SK-N-SH treated with all-trans-retinoic acid at 6 μM for 48 hours (cell line): ENCODE results near the gene RAB14.
A peak's percentile ranks its signal among the peaks of the same experiment; 100 is the strongest.

Experiments used
- ATAC-seq: fragments of 200-7000 bp; cut with Tn5 transposase; 3 replicates; pipeline ENCODE4 v1.9.1; 2020; ENCODE audit warnings: mild to moderate bottlenecking, moderate library complexity
- ARNTL ChIP-seq: fragments of 450-650 bp; formaldehyde crosslinking; IDR thresholded peaks from 2 replicates; pipeline ENCODE4 v1.5.0; 2020; ENCODE audit warnings: low read depth, mild to moderate bottlenecking, moderate library complexity, borderline replicate concordance
- BACH2 ChIP-seq: fragments of 250-450 bp; sonication (Bioruptor Pico); IDR thresholded peaks from 2 replicates; pipeline ENCODE4 v1.9.0; 2021; ENCODE audit warnings: mild to moderate bottlenecking, borderline replicate concordance
- CSDC2 ChIP-seq: fragments of 250-450 bp; sonication (Bioruptor Pico); IDR thresholded peaks from 2 replicates; pipeline ENCODE4 v1.5.0; 2020; ENCODE audit warnings: mild to moderate bottlenecking, moderate library complexity
- ESRRG ChIP-seq: fragments of 250-450 bp; sonication (Bioruptor Pico); IDR thresholded peaks from 2 replicates; pipeline ENCODE4 v1.6.1; 2021; ENCODE audit warnings: mild to moderate bottlenecking
- GLIS3 ChIP-seq: fragments of 250-450 bp; sonication (Bioruptor Pico); IDR thresholded peaks from 2 replicates; pipeline ENCODE4 v1.5.0; 2020; ENCODE audit warnings: mild to moderate bottlenecking, moderate library complexity
- OSR1 ChIP-seq: fragments of 250-450 bp; sonication (Bioruptor Pico); IDR thresholded peaks from 2 replicates; pipeline ENCODE4 v1.8.0; 2022; ENCODE audit warnings: moderate library complexity, mild to moderate bottlenecking, inconsistent platforms
- PPARA ChIP-seq: fragments of 250-450 bp; sonication (Bioruptor Pico); IDR thresholded peaks from 2 replicates; pipeline ENCODE4 v1.5.0; 2020; ENCODE audit warnings: mild to moderate bottlenecking, borderline replicate concordance
- RARB ChIP-seq: fragments of 250-450 bp; sonication (Bioruptor Pico); IDR thresholded peaks from 2 replicates; pipeline ENCODE4 v1.8.0; 2021; ENCODE audit warnings: mild to moderate bottlenecking, moderate library complexity
- SNAI2 ChIP-seq: fragments of 250-450 bp; sonication (Bioruptor Pico); IDR thresholded peaks from 2 replicates; pipeline ENCODE4 v1.5.0; 2020; ENCODE audit warnings: mild to moderate bottlenecking, moderate library complexity
- TCF4 ChIP-seq: fragments of 250-450 bp; sonication (Bioruptor Pico); IDR thresholded peaks from 2 replicates; pipeline ENCODE4 v1.8.0; 2021; ENCODE audit warnings: mild to moderate bottlenecking, moderate library complexity, borderline replicate concordance
- TOX ChIP-seq: fragments of 250-450 bp; sonication (Bioruptor Pico); IDR thresholded peaks from 2 replicates; pipeline ENCODE4 v1.8.0; 2021; ENCODE audit warnings: mild to moderate bottlenecking, moderate library complexity, borderline replicate concordance
- ZC3H10 ChIP-seq: fragments of 250-450 bp; sonication (Bioruptor Pico); IDR thresholded peaks from 2 replicates; pipeline ENCODE4 v1.5.1; 2021; ENCODE audit warnings: mild to moderate bottlenecking, moderate library complexity
- ZFP3 ChIP-seq: fragments of 250-450 bp; sonication (Bioruptor Pico); IDR thresholded peaks from 2 replicates; pipeline ENCODE4 v1.5.0; 2020; ENCODE audit warnings: mild to moderate bottlenecking, moderate library complexity
- ZNF565 ChIP-seq: fragments of 450-650 bp; formaldehyde crosslinking; conservative IDR thresholded peaks from 2 replicates; pipeline ENCODE4 v1.5.0; 2020; ENCODE audit warnings: low read depth, mild to moderate bottlenecking, moderate library complexity
- ZNF70 ChIP-seq: fragments of 450-650 bp; formaldehyde crosslinking; IDR thresholded peaks from 2 replicates; pipeline ENCODE4 v1.5.0; 2020; ENCODE audit warnings: mild to moderate bottlenecking, moderate library complexity
- ZNF8 ChIP-seq: fragments of 450-650 bp; formaldehyde crosslinking; IDR thresholded peaks from 2 replicates; pipeline ENCODE4 v1.5.0; 2020; ENCODE audit warnings: mild to moderate bottlenecking, moderate library complexity
- TF ChIP-seq, protein P1 (sequence below): fragments of 250-450 bp; sonication (Bioruptor Pico); IDR thresholded peaks from 2 replicates; pipeline ENCODE4 v1.8.0; 2021; ENCODE audit warnings: low read depth, mild to moderate bottlenecking, moderate library complexity, borderline replicate concordance
- TF ChIP-seq, protein P2 (sequence below): fragments of 250-450 bp; sonication (Bioruptor Pico); IDR thresholded peaks from 2 replicates; pipeline ENCODE4 v1.5.0; 2020; ENCODE audit warnings: mild to moderate bottlenecking, moderate library complexity
- TF ChIP-seq, protein P3 (sequence below): fragments of 250-450 bp; sonication (Bioruptor Pico); IDR thresholded peaks from 2 replicates; pipeline ENCODE4 v1.5.1; 2020; ENCODE audit warnings: low read depth, mild to moderate bottlenecking, moderate library complexity

RAB14 gene

GRCh38 chr9:121225240-121225639 is 23.6 kb upstream of the RAB14 start:
- no peak for TF ChIP-seq ZFP3 (CRISPR knock-in tag)
- TF ChIP-seq ZNF8 = no peak

DNA sequence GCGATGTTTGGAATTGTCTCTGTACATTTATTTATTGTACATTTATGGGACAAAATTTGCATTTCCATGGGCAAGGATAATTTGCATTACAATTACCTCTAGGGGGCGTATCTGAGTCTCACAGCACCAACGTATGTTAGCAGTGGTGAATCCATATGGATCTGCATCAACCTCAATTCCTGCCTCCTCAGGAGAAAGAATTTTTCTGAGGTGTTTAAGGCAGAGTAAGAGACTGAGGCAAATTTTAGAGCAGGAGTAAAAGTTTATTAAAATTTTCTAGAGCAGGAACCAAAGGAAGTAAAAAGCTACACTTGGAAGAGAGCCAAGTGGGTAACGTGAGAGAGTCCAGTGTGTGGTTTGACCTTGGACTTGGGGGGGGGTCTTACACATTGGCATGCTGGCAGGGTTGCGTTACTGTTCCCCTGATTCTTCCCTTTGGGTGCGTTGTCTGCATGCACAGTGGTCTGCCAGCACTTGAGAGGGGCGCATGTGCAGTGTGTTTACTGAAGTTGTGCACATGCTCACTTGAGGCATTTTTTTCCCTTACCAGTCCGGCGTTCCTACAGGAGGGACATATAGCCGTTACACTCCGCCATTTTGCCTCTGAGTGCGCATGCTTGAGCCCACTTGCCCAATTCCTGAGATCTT is 21.0 kb upstream of the RAB14 start:
- TF ChIP-seq ZNF8 = no peak
- no peak for TF ChIP-seq TCF4 (CRISPR knock-in tag)
- TF ChIP-seq SNAI2 (CRISPR knock-in tag) = no peak
- TF ChIP-seq, protein P1, sequence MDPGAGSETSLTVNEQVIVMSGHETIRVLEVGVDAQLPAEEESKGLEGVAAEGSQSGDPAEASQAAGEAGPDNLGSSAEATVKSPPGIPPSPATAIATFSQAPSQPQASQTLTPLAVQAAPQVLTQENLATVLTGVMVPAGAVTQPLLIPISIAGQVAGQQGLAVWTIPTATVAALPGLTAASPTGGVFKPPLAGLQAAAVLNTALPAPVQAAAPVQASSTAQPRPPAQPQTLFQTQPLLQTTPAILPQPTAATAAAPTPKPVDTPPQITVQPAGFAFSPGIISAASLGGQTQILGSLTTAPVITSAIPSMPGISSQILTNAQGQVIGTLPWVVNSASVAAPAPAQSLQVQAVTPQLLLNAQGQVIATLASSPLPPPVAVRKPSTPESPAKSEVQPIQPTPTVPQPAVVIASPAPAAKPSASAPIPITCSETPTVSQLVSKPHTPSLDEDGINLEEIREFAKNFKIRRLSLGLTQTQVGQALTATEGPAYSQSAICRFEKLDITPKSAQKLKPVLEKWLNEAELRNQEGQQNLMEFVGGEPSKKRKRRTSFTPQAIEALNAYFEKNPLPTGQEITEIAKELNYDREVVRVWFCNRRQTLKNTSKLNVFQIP (CRISPR knock-in tag) = no peak
- TF ChIP-seq, protein P2, sequence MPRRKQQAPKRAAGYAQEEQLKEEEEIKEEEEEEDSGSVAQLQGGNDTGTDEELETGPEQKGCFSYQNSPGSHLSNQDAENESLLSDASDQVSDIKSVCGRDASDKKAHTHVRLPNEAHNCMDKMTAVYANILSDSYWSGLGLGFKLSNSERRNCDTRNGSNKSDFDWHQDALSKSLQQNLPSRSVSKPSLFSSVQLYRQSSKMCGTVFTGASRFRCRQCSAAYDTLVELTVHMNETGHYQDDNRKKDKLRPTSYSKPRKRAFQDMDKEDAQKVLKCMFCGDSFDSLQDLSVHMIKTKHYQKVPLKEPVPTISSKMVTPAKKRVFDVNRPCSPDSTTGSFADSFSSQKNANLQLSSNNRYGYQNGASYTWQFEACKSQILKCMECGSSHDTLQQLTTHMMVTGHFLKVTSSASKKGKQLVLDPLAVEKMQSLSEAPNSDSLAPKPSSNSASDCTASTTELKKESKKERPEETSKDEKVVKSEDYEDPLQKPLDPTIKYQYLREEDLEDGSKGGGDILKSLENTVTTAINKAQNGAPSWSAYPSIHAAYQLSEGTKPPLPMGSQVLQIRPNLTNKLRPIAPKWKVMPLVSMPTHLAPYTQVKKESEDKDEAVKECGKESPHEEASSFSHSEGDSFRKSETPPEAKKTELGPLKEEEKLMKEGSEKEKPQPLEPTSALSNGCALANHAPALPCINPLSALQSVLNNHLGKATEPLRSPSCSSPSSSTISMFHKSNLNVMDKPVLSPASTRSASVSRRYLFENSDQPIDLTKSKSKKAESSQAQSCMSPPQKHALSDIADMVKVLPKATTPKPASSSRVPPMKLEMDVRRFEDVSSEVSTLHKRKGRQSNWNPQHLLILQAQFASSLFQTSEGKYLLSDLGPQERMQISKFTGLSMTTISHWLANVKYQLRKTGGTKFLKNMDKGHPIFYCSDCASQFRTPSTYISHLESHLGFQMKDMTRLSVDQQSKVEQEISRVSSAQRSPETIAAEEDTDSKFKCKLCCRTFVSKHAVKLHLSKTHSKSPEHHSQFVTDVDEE (CRISPR knock-in tag) = no peak
- TF ChIP-seq GLIS3 (CRISPR knock-in tag) = no peak
- no peak for TF ChIP-seq BACH2 (CRISPR knock-in tag)
- no peak for TF ChIP-seq TOX
- no peak for TF ChIP-seq RARB (CRISPR knock-in tag)
- TF ChIP-seq ZNF70 = no peak
- TF ChIP-seq OSR1 = no peak

More at GRCh38 chr9:121225240-121225639, 23.6 kb upstream of the RAB14 start:
- no peak for ATAC-seq

GRCh38 chr9:121221664-121222055 is 20.0 kb upstream of the RAB14 start:
- TF ChIP-seq ZC3H10 (CRISPR knock-in tag) = no peak
- no peak for ATAC-seq

More for the DNA sequence above, 21.0 kb upstream of the RAB14 start:
- peak; percentile 79 for ATAC-seq

DNA sequence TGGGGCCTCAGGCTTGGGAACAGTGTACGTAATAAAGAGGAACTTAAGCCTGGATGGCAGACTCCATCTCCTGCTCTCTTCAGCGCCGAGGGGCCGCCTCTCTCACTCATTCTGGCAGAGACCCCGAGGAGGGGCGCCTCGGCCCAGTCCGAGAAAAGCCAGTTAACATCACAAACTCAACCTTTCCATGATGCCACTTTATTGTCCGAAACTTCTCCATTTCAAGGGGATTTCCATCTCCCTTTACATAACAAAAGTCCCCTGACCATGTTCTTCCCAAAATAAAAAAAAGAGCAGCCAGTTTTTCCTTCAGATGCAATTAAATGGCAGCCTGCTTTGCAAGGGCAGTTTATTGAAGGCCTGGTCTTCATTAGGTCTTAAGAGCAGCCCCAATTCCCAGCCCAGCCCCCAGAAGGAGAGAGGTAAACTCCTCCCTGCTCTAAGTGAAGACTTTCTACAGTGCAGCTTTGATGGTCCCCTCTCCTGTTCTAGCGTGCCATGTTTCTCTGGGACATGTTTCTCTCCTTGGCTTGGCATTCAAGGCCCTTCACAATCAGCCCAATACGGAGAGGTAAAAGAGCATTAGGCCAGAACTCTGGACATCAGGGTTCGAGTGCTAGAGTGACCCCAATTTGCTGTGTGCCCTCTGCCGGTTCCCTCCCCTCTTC is 19.5 kb upstream of the RAB14 start:
- TF ChIP-seq CSDC2 (CRISPR knock-in tag) = no peak
- TF ChIP-seq RARB (CRISPR knock-in tag) = no peak
- TF ChIP-seq, protein P1 (CRISPR knock-in tag) = no peak
- TF ChIP-seq ZNF565 (CRISPR knock-in tag) = no peak
- no peak for TF ChIP-seq ZC3H10 (CRISPR knock-in tag)
- ATAC-seq = no peak

DNA sequence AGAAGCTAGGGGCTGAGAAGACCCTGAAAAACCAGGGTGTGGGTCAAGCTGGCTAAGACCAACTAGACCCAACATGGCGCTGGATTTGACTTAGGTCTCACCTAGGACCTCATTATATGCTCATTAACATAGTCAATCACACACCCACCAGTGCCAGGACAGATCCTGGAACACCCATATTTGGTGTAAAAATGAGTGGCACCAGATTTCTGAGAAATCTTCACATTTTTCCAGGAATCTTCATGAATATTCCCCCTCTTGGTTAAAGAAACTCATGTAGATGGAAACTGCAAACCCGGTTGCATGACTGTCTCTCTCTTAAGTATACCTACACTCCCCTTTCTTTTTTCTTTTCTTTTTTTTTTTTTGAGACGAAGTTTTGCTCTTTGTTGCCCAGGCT is 17.9 kb upstream of the RAB14 start:
- no peak for ATAC-seq
- TF ChIP-seq OSR1 (no peak), BACH2 (CRISPR knock-in tag) (no peak), TOX (no peak), ESRRG (CRISPR knock-in tag) (no peak), ARNTL (no peak), ZC3H10 (CRISPR knock-in tag) (no peak), RARB (CRISPR knock-in tag) (no peak), GLIS3 (CRISPR knock-in tag) (no peak), PPARA (no peak), SNAI2 (CRISPR knock-in tag) (no peak)
- TF ChIP-seq, protein P3, sequence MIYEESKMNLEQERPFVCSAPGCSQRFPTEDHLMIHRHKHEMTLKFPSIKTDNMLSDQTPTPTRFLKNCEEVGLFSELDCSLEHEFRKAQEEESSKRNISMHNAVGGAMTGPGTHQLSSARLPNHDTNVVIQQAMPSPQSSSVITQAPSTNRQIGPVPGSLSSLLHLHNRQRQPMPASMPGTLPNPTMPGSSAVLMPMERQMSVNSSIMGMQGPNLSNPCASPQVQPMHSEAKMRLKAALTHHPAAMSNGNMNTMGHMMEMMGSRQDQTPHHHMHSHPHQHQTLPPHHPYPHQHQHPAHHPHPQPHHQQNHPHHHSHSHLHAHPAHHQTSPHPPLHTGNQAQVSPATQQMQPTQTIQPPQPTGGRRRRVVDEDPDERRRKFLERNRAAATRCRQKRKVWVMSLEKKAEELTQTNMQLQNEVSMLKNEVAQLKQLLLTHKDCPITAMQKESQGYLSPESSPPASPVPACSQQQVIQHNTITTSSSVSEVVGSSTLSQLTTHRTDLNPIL (CRISPR knock-in tag) = no peak
- TF ChIP-seq, protein P1 (CRISPR knock-in tag) = no peak
- TF ChIP-seq, protein P2 (CRISPR knock-in tag) = no peak
